ENCODE measurements around the gene ALKBH6. TPM values are rescaled to one million over a fixed set of nuclear protein-coding genes. Genes with fewer than 3 reads are reported as not detected.
A peak's percentile ranks its signal among the peaks of the same experiment; 100 is the strongest.

Gene ALKBH6
- total and polyA plus RNA-seq, 2 of the 13 experiments (the other 11 are each of a cell fraction or from before 2014, with no cell fraction given) = 13.7 to 18.1 TPM

- DNase-seq (ENCODE audit: low spot score) (no peak), FAIRE-seq (no peak), ATAC-seq (no peak)
- TF ChIP-seq ZNF572 (CRISPR knock-in tag; IDR thresholded peaks at IDR 0.05) (no peak), ATF7-NPFF (CRISPR knock-in tag; IDR thresholded peaks at IDR 0.05; ENCODE audit: low read depth) (no peak), PCBP1 (IDR thresholded peaks at IDR 0.05; ENCODE audit: borderline replicate concordance, low read depth, low read length) (0 out of 2 replicates have a peak, but pooled peaks have one; percentile 37), ZNF605 (CRISPR knock-in tag; IDR thresholded peaks at IDR 0.05) (no peak), KMT2A (CRISPR knock-in tag; IDR thresholded peaks at IDR 0.05) (no peak), AKAP8 (CRISPR knock-in tag; IDR thresholded peaks at IDR 0.05) (no peak)
- ChIA-PET POLR2A (no interaction called here), CTCF (ENCODE audit: low intra/inter-chr PET ratio, low total read pairs) (no interaction called here)
- no peaks in the 10 kb centered on the region for H3K79me2 ChIP-seq (ENCODE audit: insufficient read depth, low read length)
- no peak overlapping the region for H3K4me3 ChIP-seq (replicated peaks in 1 of 3; ENCODE audit: insufficient read depth in 1 of 3, low read depth in 2 of 3, low read length in 3 of 3)
- no peak overlapping the region for H3K4me2 ChIP-seq (ENCODE audit: low read depth, low read length)
- 96% methylated on average over 46 of the region's 49 CpGs for WGBS (ENCODE audit: low lambda C conversion rate)
- no peak overlapping the region for H3K27ac ChIP-seq (ENCODE audit: extremely low read length, insufficient read depth, low read length)
- H3K36me3 ChIP-seq (replicated peaks in 1 of 2; ENCODE audit: control insufficient read depth in 1 of 2, insufficient read depth in 2 of 2, low read length in 2 of 2) = peaks cover 6 to 9% of the 10 kb centered on the region in 2 experiments; a peak in 4 of 5 replicates
- no peaks in the 10 kb centered on the region for H3K27me3 ChIP-seq (ENCODE audit: control insufficient read depth in 1 of 2, insufficient read depth in 2 of 2, low read length in 2 of 2)
- no TSS peak for BruUV-seq (replicated peaks)
- no peak overlapping the region for H2AFZ ChIP-seq (ENCODE audit: low read length)
- no peaks in the 10 kb centered on the region for H4K20me1 ChIP-seq (ENCODE audit: insufficient read depth, low read length)
- in situ Hi-C loops (cut with HindIII; ENCODE audit: extremely low pct_ligation_motif_present, low pct_unique_long_range_greater_than_20kb) = no loop called here
- no peaks in the 10 kb centered on the region for H3K9me3 ChIP-seq (ENCODE audit: low read length)
- H3K4me1 ChIP-seq (ENCODE audit: insufficient read depth, low read length) = peaks cover 7% of the 10 kb centered on the region; the same call in 1 of the 2 replicates
- no peak overlapping the region for H3K9ac ChIP-seq (ENCODE audit: insufficient read depth, low read depth, low read length)
- intact Hi-C loops (cut with micrococcal nuclease; ENCODE audit: unreplicated experiment) = no loop called here
These were observed 12.3 kb upstream of the ALKBH6 start for GRCh38 chr19:36026091-36026876.

GRCh38 chr19:36025541-36025940, 11.5 kb upstream of the ALKBH6 start:
- no peak for TF ChIP-seq ZNF883 (CRISPR knock-in tag; IDR thresholded peaks at IDR 0.05; ENCODE audit: not compliant biosample characterization)
- TF ChIP-seq NR2C2 (CRISPR knock-in tag; IDR thresholded peaks at IDR 0.05; ENCODE audit: borderline replicate concordance) = 0 out of 2 replicates have a peak, but pooled peaks have one; percentile 44
- TF ChIP-seq FOSL2 (CRISPR knock-in tag; IDR thresholded peaks at IDR 0.05) = no peak
- peak; percentile 45 for TF ChIP-seq NR2F6 (IDR thresholded peaks at IDR 0.05)
- no peak for TF ChIP-seq NR2F6 (CRISPR knock-in tag; IDR thresholded peaks at IDR 0.05)
- no peak for TF ChIP-seq ZNF570 (CRISPR knock-in tag; IDR thresholded peaks at IDR 0.05; ENCODE audit: borderline replicate concordance)
- TF ChIP-seq MXD1 (CRISPR knock-in tag; IDR thresholded peaks at IDR 0.05) = no peak
- no peaks in the 10 kb centered on the region for H3K9me3 ChIP-seq (ENCODE audit: low read length)
- peaks cover 7% of the 10 kb centered on the region; the same call in 1 of the 2 replicates for H3K4me1 ChIP-seq (ENCODE audit: insufficient read depth, low read length)
- H3K79me2 ChIP-seq (ENCODE audit: insufficient read depth, low read length) = no peaks in the 10 kb centered on the region
- no peaks in the 10 kb centered on the region for H3K27me3 ChIP-seq (ENCODE audit: control insufficient read depth in 1 of 2, insufficient read depth in 2 of 2, low read length in 2 of 2)
- H3K27ac ChIP-seq (ENCODE audit: extremely low read length, insufficient read depth, low read length) = no peak overlapping the region
- H3K36me3 ChIP-seq (replicated peaks in 1 of 2; ENCODE audit: control insufficient read depth in 1 of 2, insufficient read depth in 2 of 2, low read length in 2 of 2) = peaks cover 6 to 13% of the 10 kb centered on the region in 2 experiments; a peak in 4 of 5 replicates
- CTCF ChIA-PET (ENCODE audit: low intra/inter-chr PET ratio, low total read pairs) = no interaction called here
- no peak overlapping the region for H2AFZ ChIP-seq (ENCODE audit: low read length)
- FAIRE-seq (no peak), DNase-seq (ENCODE audit: low spot score) (no peak), ATAC-seq (no peak)
- intact Hi-C loops (cut with micrococcal nuclease; ENCODE audit: unreplicated experiment) = no loop called here
- 75% methylated on average over 1 of the region's 1 CpG for WGBS (ENCODE audit: low lambda C conversion rate)
- no peak overlapping the region for H3K4me3 ChIP-seq (replicated peaks in 1 of 3; ENCODE audit: insufficient read depth in 1 of 3, low read depth in 2 of 3, low read length in 3 of 3)
- in situ Hi-C loops (cut with HindIII; ENCODE audit: extremely low pct_ligation_motif_present, low pct_unique_long_range_greater_than_20kb) = no loop called here
- H3K9ac ChIP-seq (ENCODE audit: insufficient read depth, low read depth, low read length) = no peak overlapping the region
- no TSS peak for BruUV-seq (replicated peaks)
- no peak overlapping the region for H3K4me2 ChIP-seq (ENCODE audit: low read depth, low read length)
- no peaks in the 10 kb centered on the region for H4K20me1 ChIP-seq (ENCODE audit: insufficient read depth, low read length)
- POLR2A ChIA-PET = no interaction called here

Measured in HepG2 (cell line).